Thyroid gland (tissue), 4 donors: ENCODE results near the gene FITM1.

Experiments used
- POLR2A ChIP-seq, 2 donors: fragments of 450-650 bp; IDR thresholded peaks; one replicate each; pipeline ENCODE4 v1.6.1; 2017; ENCODE audit warnings: antibody characterized with exemption in 2 of 2, mild to moderate bottlenecking in 2 of 2, moderate library complexity in 1 of 2
- TF ChIP-seq, protein P1 (sequence below), 6 experiments: fragments of 200-600 bp in 3 of 6; fragments of 450-650 bp in 3 of 6; sonication (generic) in 3 of 6; IDR thresholded peaks; one replicate each; pipeline ENCODE4 v1.5.1; 2016 to 2019; ENCODE audit warnings: antibody characterized with exemption in 6 of 6, mild to moderate bottlenecking in 2 of 6, inconsistent platforms in 1 of 6, moderate library complexity in 1 of 6

DNA sequence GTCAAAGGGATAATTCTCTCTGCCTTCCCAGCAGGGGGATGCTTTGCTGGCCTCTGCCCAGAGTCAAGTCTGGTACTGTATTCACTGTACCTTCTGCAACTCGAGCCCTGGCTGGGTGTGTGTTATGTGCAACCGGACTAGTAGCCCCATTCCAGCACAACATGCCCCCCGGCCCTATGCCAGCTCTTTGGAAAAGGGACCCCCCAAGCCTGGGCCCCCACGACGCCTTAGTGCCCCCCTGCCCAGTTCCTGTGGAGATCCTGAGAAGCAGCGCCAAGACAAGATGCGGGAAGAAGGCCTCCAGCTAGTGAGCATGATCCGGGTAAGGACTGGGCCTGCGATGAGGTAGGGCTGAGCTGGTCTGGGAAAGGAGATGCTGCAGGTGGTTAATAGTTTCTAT lies 20.1 kb downstream of the FITM1 start:
- TF ChIP-seq, protein P1, sequence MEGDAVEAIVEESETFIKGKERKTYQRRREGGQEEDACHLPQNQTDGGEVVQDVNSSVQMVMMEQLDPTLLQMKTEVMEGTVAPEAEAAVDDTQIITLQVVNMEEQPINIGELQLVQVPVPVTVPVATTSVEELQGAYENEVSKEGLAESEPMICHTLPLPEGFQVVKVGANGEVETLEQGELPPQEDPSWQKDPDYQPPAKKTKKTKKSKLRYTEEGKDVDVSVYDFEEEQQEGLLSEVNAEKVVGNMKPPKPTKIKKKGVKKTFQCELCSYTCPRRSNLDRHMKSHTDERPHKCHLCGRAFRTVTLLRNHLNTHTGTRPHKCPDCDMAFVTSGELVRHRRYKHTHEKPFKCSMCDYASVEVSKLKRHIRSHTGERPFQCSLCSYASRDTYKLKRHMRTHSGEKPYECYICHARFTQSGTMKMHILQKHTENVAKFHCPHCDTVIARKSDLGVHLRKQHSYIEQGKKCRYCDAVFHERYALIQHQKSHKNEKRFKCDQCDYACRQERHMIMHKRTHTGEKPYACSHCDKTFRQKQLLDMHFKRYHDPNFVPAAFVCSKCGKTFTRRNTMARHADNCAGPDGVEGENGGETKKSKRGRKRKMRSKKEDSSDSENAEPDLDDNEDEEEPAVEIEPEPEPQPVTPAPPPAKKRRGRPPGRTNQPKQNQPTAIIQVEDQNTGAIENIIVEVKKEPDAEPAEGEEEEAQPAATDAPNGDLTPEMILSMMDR (IDR thresholded peaks at IDR 0.05) = no peak
- no peak for TF ChIP-seq POLR2A (IDR thresholded peaks at IDR 0.05)
